Measurements from ENCODE around the gene IGSF21.

Gene IGSF21

GRCh38 chr1:18140411-18140810 lies 32.8 kb downstream of the IGSF21 start:
- no peak for DNase-seq (ENCODE audit: insufficient read length, low spot score)
- no peak for FAIRE-seq
- TF ChIP-seq POU2F2 (IDR thresholded peaks at IDR 0.05; ENCODE audit: low read depth, low read length) = no peak
- no peak for TF ChIP-seq SPI1 (IDR thresholded peaks at IDR 0.05; ENCODE audit: low read depth, low read length)
- no peak for TF ChIP-seq POLR2A (IDR thresholded peaks at IDR 0.05; ENCODE audit: low read depth, low read length)
- TF ChIP-seq TAF1 (IDR thresholded peaks at IDR 0.05; ENCODE audit: low read depth, low read length) = no peak
- no peak for TF ChIP-seq POLR2AphosphoS5 (IDR thresholded peaks at IDR 0.05; ENCODE audit: low read depth, low read length)
- no peak for TF ChIP-seq PAX5 (IDR thresholded peaks at IDR 0.05; ENCODE audit: insufficient read depth, low read length, severe bottlenecking)

GRCh38 chr1:18141661-18142060 lies 34.1 kb downstream of the IGSF21 start:
- DNase-seq (ENCODE audit: insufficient read length, low spot score) (no peak), FAIRE-seq (no peak)
- TF ChIP-seq SPI1 (IDR thresholded peaks at IDR 0.05; ENCODE audit: low read depth, low read length) = no peak
- no peak for TF ChIP-seq POLR2AphosphoS5 (IDR thresholded peaks at IDR 0.05; ENCODE audit: low read depth, low read length)
- TF ChIP-seq TAF1 (IDR thresholded peaks at IDR 0.05; ENCODE audit: low read depth, low read length) = no peak
- no peak for TF ChIP-seq PAX5 (IDR thresholded peaks at IDR 0.05; ENCODE audit: insufficient read depth, low read length, severe bottlenecking)
- no peak for TF ChIP-seq POLR2A (IDR thresholded peaks at IDR 0.05; ENCODE audit: low read depth, low read length)
- TF ChIP-seq POU2F2 (IDR thresholded peaks at IDR 0.05; ENCODE audit: low read depth, low read length) = no peak

GRCh38 chr1:18142471-18142870 lies 34.9 kb downstream of the IGSF21 start:
- no peak for TF ChIP-seq PAX5 (IDR thresholded peaks at IDR 0.05; ENCODE audit: insufficient read depth, low read length, severe bottlenecking)
- TF ChIP-seq SPI1 (IDR thresholded peaks at IDR 0.05; ENCODE audit: low read depth, low read length) = no peak
- TF ChIP-seq TAF1 (IDR thresholded peaks at IDR 0.05; ENCODE audit: low read depth, low read length) = no peak
- no peak for TF ChIP-seq POLR2A (IDR thresholded peaks at IDR 0.05; ENCODE audit: low read depth, low read length)
- TF ChIP-seq POU2F2 (IDR thresholded peaks at IDR 0.05; ENCODE audit: low read depth, low read length) = no peak
- TF ChIP-seq POLR2AphosphoS5 (IDR thresholded peaks at IDR 0.05; ENCODE audit: low read depth, low read length) = no peak
- DNase-seq (ENCODE audit: insufficient read length, low spot score) (no peak), FAIRE-seq (no peak)

- DNase-seq (ENCODE audit: insufficient read length, low spot score) (no peak), FAIRE-seq (no peak)
- TF ChIP-seq POU2F2 (IDR thresholded peaks at IDR 0.05; ENCODE audit: low read depth, low read length) (no peak), SPI1 (IDR thresholded peaks at IDR 0.05; ENCODE audit: low read depth, low read length) (no peak), POLR2AphosphoS5 (IDR thresholded peaks at IDR 0.05; ENCODE audit: low read depth, low read length) (no peak), PAX5 (IDR thresholded peaks at IDR 0.05; ENCODE audit: insufficient read depth, low read length, severe bottlenecking) (no peak), POLR2A (IDR thresholded peaks at IDR 0.05; ENCODE audit: low read depth, low read length) (no peak), TAF1 (IDR thresholded peaks at IDR 0.05; ENCODE audit: low read depth, low read length) (no peak)
Observed at GRCh38 chr1:18142969-18143368, 35.4 kb downstream of the IGSF21 start.

- no peak for DNase-seq (ENCODE audit: insufficient read length, low spot score)
- FAIRE-seq = no peak
- TF ChIP-seq SPI1 (IDR thresholded peaks at IDR 0.05; ENCODE audit: low read depth, low read length) = no peak
- no peak for TF ChIP-seq POLR2A (IDR thresholded peaks at IDR 0.05; ENCODE audit: low read depth, low read length)
- TF ChIP-seq TAF1 (IDR thresholded peaks at IDR 0.05; ENCODE audit: low read depth, low read length) = no peak
- no peak for TF ChIP-seq POLR2AphosphoS5 (IDR thresholded peaks at IDR 0.05; ENCODE audit: low read depth, low read length)
- TF ChIP-seq POU2F2 (IDR thresholded peaks at IDR 0.05; ENCODE audit: low read depth, low read length) = no peak
- no peak for TF ChIP-seq PAX5 (IDR thresholded peaks at IDR 0.05; ENCODE audit: insufficient read depth, low read length, severe bottlenecking)
Observed at GRCh38 chr1:18144062-18144461, 36.5 kb downstream of the IGSF21 start.

GRCh38 chr1:18144916-18145647 lies 37.5 kb downstream of the IGSF21 start:
- FAIRE-seq (no peak), DNase-seq (ENCODE audit: insufficient read length, low spot score) (no peak)
- TF ChIP-seq SPI1 (IDR thresholded peaks at IDR 0.05; ENCODE audit: low read depth, low read length) (no peak), POU2F2 (IDR thresholded peaks at IDR 0.05; ENCODE audit: low read depth, low read length) (no peak), PAX5 (IDR thresholded peaks at IDR 0.05; ENCODE audit: insufficient read depth, low read length, severe bottlenecking) (no peak), POLR2A (IDR thresholded peaks at IDR 0.05; ENCODE audit: low read depth, low read length) (no peak), TAF1 (IDR thresholded peaks at IDR 0.05; ENCODE audit: low read depth, low read length) (no peak), POLR2AphosphoS5 (IDR thresholded peaks at IDR 0.05; ENCODE audit: low read depth, low read length) (no peak)

GRCh38 chr1:18145851-18146618 lies 38.4 kb downstream of the IGSF21 start:
- no peak for FAIRE-seq
- no peak for TF ChIP-seq SPI1 (IDR thresholded peaks at IDR 0.05; ENCODE audit: low read depth, low read length)
- no peak for TF ChIP-seq TAF1 (IDR thresholded peaks at IDR 0.05; ENCODE audit: low read depth, low read length)
- no peak for TF ChIP-seq POU2F2 (IDR thresholded peaks at IDR 0.05; ENCODE audit: low read depth, low read length)
- no peak for TF ChIP-seq POLR2A (IDR thresholded peaks at IDR 0.05; ENCODE audit: low read depth, low read length)
- TF ChIP-seq PAX5 (IDR thresholded peaks at IDR 0.05; ENCODE audit: insufficient read depth, low read length, severe bottlenecking) = no peak
- TF ChIP-seq POLR2AphosphoS5 (IDR thresholded peaks at IDR 0.05; ENCODE audit: low read depth, low read length) = no peak
- DNase-seq (ENCODE audit: insufficient read length, low spot score) = no peak

GRCh38 chr1:18146886-18147285 lies 39.3 kb downstream of the IGSF21 start:
- no peak for DNase-seq (ENCODE audit: insufficient read length, low spot score)
- TF ChIP-seq POU2F2 (IDR thresholded peaks at IDR 0.05; ENCODE audit: low read depth, low read length) = no peak
- FAIRE-seq = no peak

- TF ChIP-seq POLR2AphosphoS5 (IDR thresholded peaks at IDR 0.05; ENCODE audit: low read depth, low read length) (no peak), POU2F2 (IDR thresholded peaks at IDR 0.05; ENCODE audit: low read depth, low read length) (no peak), POLR2A (IDR thresholded peaks at IDR 0.05; ENCODE audit: low read depth, low read length) (no peak)
Observed at GRCh38 chr1:18147672-18148071, 40.1 kb downstream of the IGSF21 start.

More at GRCh38 chr1:18147672-18148071, 40.1 kb downstream of the IGSF21 start:
- FAIRE-seq (no peak), DNase-seq (ENCODE audit: insufficient read length, low spot score) (no peak)

Measured in GM12891 (cell line).